GM21825 (cell line): ENCODE results near the gene METTL9.

Experiments used
- ATAC-seq: cut with Tn5 transposase; IDR thresholded peaks from one replicate; pipeline ENCODE4 v1.9.1; 2021; ENCODE audit warnings: mild to moderate bottlenecking, moderate library complexity; ENCODE audit not compliant: unreplicated experiment

METTL9 gene

DNA sequence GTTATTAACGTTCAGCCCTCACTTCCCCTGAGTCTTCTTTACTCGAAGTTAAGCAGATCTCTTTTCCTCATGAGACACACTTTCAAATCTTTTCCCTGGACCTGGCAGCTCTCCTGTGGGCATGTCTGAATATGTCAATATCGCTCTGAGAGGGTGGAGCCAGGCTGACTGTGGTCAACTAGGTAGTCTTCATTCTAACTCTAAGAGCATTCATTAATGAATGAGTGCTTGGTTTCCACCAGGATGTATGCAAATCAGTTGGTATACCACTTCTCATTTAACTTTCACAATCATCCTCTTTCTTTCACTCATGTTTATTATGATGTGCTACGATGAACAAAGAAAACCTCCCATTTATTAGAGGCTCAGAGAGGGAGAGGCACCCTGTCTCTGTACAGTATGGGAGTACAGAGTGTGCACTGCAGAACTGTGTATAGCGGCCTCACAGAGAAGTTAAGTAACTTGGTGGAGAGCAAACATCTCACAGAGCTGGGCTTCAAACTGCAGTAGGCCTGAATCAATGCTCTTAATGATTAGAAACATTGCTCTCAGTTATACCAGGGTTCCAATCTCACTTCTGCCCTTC, 104.3 kb downstream of the METTL9 start:
- peak; percentile 74 for ATAC-seq

DNA sequence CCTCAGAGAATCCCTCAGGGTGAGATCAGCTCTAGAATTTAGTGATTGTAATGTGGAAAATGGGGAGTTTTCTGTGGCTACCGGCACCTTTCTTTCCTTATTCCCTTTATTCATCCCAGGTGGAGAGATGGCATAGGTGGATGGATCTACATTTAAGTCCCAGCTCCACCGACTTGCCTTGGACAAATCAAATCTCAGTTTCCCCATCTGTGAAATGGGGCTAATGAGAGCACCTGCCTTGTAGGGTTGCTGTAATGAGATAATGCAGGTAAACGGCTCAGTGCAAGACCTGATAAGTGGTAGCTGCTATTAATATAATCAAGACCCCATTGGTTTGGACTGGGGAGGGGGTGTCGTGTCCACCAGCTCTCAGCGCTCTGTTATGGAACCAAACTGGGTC, 104.9 kb downstream of the METTL9 start:
- ATAC-seq, result no peak

DNA sequence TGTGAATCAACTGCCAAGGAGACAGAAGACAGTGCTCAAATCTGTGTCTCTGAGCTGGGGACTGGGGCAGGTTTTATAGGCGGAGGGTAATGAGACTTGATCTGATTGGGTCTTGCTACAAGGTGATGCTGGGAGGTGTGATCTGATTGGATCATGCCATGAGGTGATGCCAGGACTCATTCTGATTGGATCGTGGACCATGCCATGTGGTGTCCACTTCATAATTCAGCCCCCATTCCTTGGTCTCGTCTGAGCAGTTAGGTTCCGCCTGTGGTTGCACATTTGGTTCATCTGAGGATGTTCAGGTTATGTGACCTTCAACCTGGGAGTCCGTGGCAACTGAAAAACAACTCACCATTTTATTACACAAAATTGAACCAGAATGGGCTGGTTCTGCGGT, 105.4 kb downstream of the METTL9 start:
- ATAC-seq, result no peak
